Measurements from ENCODE around the gene MICAL2. TPM values are rescaled to one million over a fixed set of nuclear protein-coding genes. Genes with fewer than 3 reads are reported as not detected.

The MICAL2 gene
- total and polyA plus RNA-seq, 10 of the 15 experiments (the other 5 are each of a cell fraction or from before 2014, with no cell fraction given): 0.90 to 5.6 (median 2.4) TPM

- Histone ChIP-seq H3K4me2 (ENCODE audit: control insufficient read depth, insufficient read depth) (0 out of 2 replicates have a peak overlapping the region, but pooled peaks have one; percentile 3), H3K36me3 (ENCODE audit: control insufficient read depth in 2 of 2, insufficient read depth in 2 of 2, low read length in 1 of 2) (no peaks in the 10 kb centered on the region), H3K9me3 (replicated peaks; ENCODE audit: control insufficient read depth, insufficient read depth, low read length) (no peaks in the 10 kb centered on the region), H3K79me2 (ENCODE audit: control insufficient read depth, insufficient read depth, low read length) (no peaks in the 10 kb centered on the region), H3K9ac (ENCODE audit: control insufficient read depth, insufficient read depth, low read length) (no peak overlapping the region), H3K27ac (ENCODE audit: control insufficient read depth, insufficient read depth) (no peak overlapping the region), H2AFZ (ENCODE audit: control insufficient read depth, low read depth, low read length) (no peak overlapping the region; the same call in 1 of the 2 replicates), H4K20me1 (ENCODE audit: control insufficient read depth, insufficient read depth) (no peaks in the 10 kb centered on the region), H3K4me1 (ENCODE audit: control insufficient read depth, insufficient read depth, low read length) (0 out of 2 replicates have a peak, but pooled peaks cover 3% of the 10 kb centered on the region), H3K27me3 (replicated peaks in 1 of 2; ENCODE audit: control insufficient read depth in 2 of 2, insufficient read depth in 2 of 2, low read length in 1 of 2) (no peaks in the 10 kb centered on the region; a peak in 1 of 4 replicates), H3K4me3 (no peak overlapping the region)
- SMC1A ChIA-PET (ENCODE audit: uncharacterized antibody, unreplicated experiment): interaction anchor here (0.9 to 1.2 kb wide), 2 partner anchors 17 to 34 kb away, joined by 3 read pairs; no protein-coding TSS in a partner anchor
- peak; percentile 62 for FAIRE-seq
- WGBS (ENCODE audit: insufficient coverage, insufficient replicate concordance, low lambda C conversion rate, missing lambda C conversion rate): 9% methylated on average over 9 of the region's 9 CpGs
- DNase-seq (ENCODE audit: low read depth, low spot score): no peak
- RAD21 ChIA-PET (ENCODE audit: unreplicated experiment): interaction anchor here (0.8 to 1.1 kb wide), 3 partner anchors 9 to 168 kb away, joined by 3 read pairs; no protein-coding TSS in a partner anchor
- CTCF ChIA-PET: interaction anchor here (1.5 to 2.6 kb wide), 3 partner anchors 18 to 51 kb away, joined by 3 to 8 read pairs (median 6); no protein-coding TSS in a partner anchor
- POLR2A ChIA-PET: no interaction called here
- BruUV-seq (replicated peaks): no TSS peak
- in situ Hi-C loops (cut with MboI) (no loop called here), intact Hi-C loops (cut with micrococcal nuclease; ENCODE audit: unreplicated experiment) (no loop called here)
- ATAC-seq: peak; percentile 57
- TF ChIP-seq IKZF1 (conservative IDR thresholded peaks at IDR 0.05) (peak; percentile 31; the same call in 1 of the 2 replicates), TCF7 (IDR thresholded peaks at IDR 0.05; ENCODE audit: borderline replicate concordance) (no peak), SREBF1 (IDR thresholded peaks at IDR 0.05; ENCODE audit: low read length) (no peak), CBX3 (IDR thresholded peaks at IDR 0.05; ENCODE audit: borderline replicate concordance, low read depth) (no peak), POLR2AphosphoS2 (IDR thresholded peaks at IDR 0.05; ENCODE audit: low read depth, low read length) (no peak), FOS (IDR thresholded peaks at IDR 0.05; ENCODE audit: borderline replicate concordance, extremely low read depth, insufficient read length) (no peak), SMAD1 (IDR thresholded peaks at IDR 0.05; ENCODE audit: low read depth, partially characterized antibody) (no peak), REST (IDR thresholded peaks at IDR 0.05; ENCODE audit: low read depth, low read length) (no peak), SPI1 (IDR thresholded peaks at IDR 0.05; ENCODE audit: borderline replicate concordance, insufficient read depth, low read depth, low read length) (no peak), CHD2 (IDR thresholded peaks at IDR 0.05; ENCODE audit: borderline replicate concordance, low read depth, low read length) (no peak), TCF12 (IDR thresholded peaks at IDR 0.05; ENCODE audit: low read depth, low read length) (no peak)
- TF ChIP-seq, protein P1, sequence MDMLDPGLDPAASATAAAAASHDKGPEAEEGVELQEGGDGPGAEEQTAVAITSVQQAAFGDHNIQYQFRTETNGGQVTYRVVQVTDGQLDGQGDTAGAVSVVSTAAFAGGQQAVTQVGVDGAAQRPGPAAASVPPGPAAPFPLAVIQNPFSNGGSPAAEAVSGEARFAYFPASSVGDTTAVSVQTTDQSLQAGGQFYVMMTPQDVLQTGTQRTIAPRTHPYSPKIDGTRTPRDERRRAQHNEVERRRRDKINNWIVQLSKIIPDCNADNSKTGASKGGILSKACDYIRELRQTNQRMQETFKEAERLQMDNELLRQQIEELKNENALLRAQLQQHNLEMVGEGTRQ (IDR thresholded peaks at IDR 0.05; ENCODE audit: borderline replicate concordance, low read depth, low read length): no peak
- TF ChIP-seq, protein P2, sequence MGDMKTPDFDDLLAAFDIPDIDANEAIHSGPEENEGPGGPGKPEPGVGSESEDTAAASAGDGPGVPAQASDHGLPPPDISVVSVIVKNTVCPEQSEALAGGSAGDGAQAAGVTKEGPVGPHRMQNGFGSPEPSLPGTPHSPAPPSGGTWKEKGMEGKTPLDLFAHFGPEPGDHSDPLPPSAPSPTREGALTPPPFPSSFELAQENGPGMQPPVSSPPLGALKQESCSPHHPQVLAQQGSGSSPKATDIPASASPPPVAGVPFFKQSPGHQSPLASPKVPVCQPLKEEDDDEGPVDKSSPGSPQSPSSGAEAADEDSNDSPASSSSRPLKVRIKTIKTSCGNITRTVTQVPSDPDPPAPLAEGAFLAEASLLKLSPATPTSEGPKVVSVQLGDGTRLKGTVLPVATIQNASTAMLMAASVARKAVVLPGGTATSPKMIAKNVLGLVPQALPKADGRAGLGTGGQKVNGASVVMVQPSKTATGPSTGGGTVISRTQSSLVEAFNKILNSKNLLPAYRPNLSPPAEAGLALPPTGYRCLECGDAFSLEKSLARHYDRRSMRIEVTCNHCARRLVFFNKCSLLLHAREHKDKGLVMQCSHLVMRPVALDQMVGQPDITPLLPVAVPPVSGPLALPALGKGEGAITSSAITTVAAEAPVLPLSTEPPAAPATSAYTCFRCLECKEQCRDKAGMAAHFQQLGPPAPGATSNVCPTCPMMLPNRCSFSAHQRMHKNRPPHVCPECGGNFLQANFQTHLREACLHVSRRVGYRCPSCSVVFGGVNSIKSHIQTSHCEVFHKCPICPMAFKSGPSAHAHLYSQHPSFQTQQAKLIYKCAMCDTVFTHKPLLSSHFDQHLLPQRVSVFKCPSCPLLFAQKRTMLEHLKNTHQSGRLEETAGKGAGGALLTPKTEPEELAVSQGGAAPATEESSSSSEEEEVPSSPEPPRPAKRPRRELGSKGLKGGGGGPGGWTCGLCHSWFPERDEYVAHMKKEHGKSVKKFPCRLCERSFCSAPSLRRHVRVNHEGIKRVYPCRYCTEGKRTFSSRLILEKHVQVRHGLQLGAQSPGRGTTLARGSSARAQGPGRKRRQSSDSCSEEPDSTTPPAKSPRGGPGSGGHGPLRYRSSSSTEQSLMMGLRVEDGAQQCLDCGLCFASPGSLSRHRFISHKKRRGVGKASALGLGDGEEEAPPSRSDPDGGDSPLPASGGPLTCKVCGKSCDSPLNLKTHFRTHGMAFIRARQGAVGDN (IDR thresholded peaks at IDR 0.05): no peak
These were observed 104.8 kb downstream of the MICAL2 start for GRCh38 chr11:12215181-12215593.
